ENCODE measurements around the gene DTNBP1.

DNA sequence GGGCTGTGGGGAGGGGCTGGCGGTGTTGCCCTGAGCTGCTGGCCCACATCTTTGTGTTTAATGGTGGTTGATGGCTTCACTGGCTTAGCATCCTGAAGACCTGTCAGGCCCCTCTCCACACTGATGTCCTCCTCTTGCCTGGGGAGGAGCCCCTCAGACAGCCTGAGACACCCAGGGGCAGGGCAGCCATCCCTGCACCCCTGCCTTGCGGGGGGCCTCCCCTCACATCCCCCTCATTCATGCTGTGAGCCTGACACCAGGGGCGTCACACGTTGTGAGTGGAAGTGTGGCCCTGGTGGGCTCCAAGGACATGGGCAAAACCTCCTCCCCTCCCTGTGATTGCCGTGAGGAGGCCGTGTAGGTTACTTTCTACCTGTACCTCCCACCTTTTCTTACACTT lies 152.7 kb downstream of the DTNBP1 start:
- TF ChIP-seq, protein P1, sequence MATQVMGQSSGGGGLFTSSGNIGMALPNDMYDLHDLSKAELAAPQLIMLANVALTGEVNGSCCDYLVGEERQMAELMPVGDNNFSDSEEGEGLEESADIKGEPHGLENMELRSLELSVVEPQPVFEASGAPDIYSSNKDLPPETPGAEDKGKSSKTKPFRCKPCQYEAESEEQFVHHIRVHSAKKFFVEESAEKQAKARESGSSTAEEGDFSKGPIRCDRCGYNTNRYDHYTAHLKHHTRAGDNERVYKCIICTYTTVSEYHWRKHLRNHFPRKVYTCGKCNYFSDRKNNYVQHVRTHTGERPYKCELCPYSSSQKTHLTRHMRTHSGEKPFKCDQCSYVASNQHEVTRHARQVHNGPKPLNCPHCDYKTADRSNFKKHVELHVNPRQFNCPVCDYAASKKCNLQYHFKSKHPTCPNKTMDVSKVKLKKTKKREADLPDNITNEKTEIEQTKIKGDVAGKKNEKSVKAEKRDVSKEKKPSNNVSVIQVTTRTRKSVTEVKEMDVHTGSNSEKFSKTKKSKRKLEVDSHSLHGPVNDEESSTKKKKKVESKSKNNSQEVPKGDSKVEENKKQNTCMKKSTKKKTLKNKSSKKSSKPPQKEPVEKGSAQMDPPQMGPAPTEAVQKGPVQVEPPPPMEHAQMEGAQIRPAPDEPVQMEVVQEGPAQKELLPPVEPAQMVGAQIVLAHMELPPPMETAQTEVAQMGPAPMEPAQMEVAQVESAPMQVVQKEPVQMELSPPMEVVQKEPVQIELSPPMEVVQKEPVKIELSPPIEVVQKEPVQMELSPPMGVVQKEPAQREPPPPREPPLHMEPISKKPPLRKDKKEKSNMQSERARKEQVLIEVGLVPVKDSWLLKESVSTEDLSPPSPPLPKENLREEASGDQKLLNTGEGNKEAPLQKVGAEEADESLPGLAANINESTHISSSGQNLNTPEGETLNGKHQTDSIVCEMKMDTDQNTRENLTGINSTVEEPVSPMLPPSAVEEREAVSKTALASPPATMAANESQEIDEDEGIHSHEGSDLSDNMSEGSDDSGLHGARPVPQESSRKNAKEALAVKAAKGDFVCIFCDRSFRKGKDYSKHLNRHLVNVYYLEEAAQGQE (tag by site-specific recombination; IDR thresholded peaks at IDR 0.05), result no peak
- TF ChIP-seq, protein P2, sequence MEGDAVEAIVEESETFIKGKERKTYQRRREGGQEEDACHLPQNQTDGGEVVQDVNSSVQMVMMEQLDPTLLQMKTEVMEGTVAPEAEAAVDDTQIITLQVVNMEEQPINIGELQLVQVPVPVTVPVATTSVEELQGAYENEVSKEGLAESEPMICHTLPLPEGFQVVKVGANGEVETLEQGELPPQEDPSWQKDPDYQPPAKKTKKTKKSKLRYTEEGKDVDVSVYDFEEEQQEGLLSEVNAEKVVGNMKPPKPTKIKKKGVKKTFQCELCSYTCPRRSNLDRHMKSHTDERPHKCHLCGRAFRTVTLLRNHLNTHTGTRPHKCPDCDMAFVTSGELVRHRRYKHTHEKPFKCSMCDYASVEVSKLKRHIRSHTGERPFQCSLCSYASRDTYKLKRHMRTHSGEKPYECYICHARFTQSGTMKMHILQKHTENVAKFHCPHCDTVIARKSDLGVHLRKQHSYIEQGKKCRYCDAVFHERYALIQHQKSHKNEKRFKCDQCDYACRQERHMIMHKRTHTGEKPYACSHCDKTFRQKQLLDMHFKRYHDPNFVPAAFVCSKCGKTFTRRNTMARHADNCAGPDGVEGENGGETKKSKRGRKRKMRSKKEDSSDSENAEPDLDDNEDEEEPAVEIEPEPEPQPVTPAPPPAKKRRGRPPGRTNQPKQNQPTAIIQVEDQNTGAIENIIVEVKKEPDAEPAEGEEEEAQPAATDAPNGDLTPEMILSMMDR (tag by site-specific recombination; IDR thresholded peaks at IDR 0.05), result no peak
- TF ChIP-seq, protein P3, sequence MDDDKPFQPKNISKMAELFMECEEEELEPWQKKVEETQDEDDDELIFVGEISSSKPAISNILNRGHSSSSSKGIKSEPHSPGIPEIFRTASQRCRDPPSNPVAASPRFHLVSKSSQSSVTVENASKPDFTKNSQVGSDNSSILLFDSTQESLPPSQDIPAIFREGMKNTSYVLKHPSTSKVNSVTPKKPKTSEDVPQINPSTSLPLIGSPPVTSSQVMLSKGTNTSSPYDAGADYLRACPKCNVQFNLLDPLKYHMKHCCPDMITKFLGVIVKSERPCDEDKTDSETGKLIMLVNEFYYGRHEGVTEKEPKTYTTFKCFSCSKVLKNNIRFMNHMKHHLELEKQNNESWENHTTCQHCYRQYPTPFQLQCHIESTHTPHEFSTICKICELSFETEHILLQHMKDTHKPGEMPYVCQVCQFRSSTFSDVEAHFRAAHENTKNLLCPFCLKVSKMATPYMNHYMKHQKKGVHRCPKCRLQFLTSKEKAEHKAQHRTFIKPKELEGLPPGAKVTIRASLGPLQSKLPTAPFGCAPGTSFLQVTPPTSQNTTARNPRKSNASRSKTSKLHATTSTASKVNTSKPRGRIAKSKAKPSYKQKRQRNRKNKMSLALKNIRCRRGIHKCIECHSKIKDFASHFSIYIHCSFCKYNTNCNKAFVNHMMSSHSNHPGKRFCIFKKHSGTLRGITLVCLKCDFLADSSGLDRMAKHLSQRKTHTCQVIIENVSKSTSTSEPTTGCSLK (tag by site-specific recombination; IDR thresholded peaks at IDR 0.05), result no peak
- TF ChIP-seq, protein P4, sequence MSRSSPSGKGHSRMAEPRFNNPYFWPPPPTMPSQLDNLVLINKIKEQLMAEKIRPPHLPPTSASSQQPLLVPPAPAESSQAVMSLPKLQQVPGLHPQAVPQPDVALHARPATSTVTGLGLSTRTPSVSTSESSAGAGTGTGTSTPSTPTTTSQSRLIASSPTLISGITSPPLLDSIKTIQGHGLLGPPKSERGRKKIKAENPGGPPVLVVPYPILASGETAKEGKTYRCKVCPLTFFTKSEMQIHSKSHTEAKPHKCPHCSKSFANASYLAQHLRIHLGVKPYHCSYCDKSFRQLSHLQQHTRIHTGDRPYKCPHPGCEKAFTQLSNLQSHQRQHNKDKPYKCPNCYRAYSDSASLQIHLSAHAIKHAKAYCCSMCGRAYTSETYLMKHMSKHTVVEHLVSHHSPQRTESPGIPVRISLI (tag by site-specific recombination; IDR thresholded peaks at IDR 0.05), result no peak
- TF ChIP-seq, protein P5, sequence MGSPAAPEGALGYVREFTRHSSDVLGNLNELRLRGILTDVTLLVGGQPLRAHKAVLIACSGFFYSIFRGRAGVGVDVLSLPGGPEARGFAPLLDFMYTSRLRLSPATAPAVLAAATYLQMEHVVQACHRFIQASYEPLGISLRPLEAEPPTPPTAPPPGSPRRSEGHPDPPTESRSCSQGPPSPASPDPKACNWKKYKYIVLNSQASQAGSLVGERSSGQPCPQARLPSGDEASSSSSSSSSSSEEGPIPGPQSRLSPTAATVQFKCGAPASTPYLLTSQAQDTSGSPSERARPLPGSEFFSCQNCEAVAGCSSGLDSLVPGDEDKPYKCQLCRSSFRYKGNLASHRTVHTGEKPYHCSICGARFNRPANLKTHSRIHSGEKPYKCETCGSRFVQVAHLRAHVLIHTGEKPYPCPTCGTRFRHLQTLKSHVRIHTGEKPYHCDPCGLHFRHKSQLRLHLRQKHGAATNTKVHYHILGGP (tag by site-specific recombination; IDR thresholded peaks at IDR 0.05), result no peak

Measured in HEK293 (cell line).